ENCODE results near the gene ASCL5.

GRCh38 chr1:201096977-201097856, 29.8 kb downstream of the ASCL5 start:
- TF ChIP-seq CTCF (conservative IDR thresholded peaks at IDR 0.05 in 1 of 2, IDR thresholded peaks at IDR 0.05 in 1 of 2; ENCODE audit: low read depth in 1 of 2, low read length in 2 of 2) (no peak), EZH2 (IDR thresholded peaks at IDR 0.05; ENCODE audit: low read length, missing control alignments) (no peak)

Measured in fibroblast of lung (primary cell).